H9 (cell line): ENCODE results near the gene DHDDS. TPM values are rescaled to one million over a fixed set of nuclear protein-coding genes. Genes with fewer than 3 reads are reported as not detected.
A peak's percentile ranks its signal among the peaks of the same experiment; 100 is the strongest.

ENCODE experiments used
- DNase-seq: peaks from one replicate; pipeline ENCODE4 v3.0.0-alpha.2; 2017
- H2AFZ ChIP-seq: one replicate; pipeline ENCODE4 v1.6.1; 2013; ENCODE audit warnings: mild to moderate bottlenecking, low read length, control low read depth, moderate library complexity
- H2AK5ac ChIP-seq: 2 replicates; pipeline ENCODE4 v1.6.1; 2013; ENCODE audit warnings: low read length, control low read depth, mixed read lengths; ENCODE audit not compliant: insufficient read length
- H2BK120ac ChIP-seq: one replicate; pipeline ENCODE4 v1.6.1; 2013; ENCODE audit warnings: low read depth, mild to moderate bottlenecking, low read length, control low read depth, inconsistent platforms; ENCODE audit not compliant: poor library complexity, severe bottlenecking
- H2BK12ac ChIP-seq: 2 replicates; pipeline ENCODE4 v1.6.1; 2013; ENCODE audit warnings: low read length, control low read depth, mixed read lengths, low read depth; ENCODE audit not compliant: insufficient read length
- H2BK15ac ChIP-seq: 2 replicates; pipeline ENCODE4 v1.6.1; 2013; ENCODE audit warnings: low read depth, low read length, control low read depth
- H2BK20ac ChIP-seq: one replicate; pipeline ENCODE4 v1.6.1; 2013; ENCODE audit warnings: low read depth, mild to moderate bottlenecking, low read length, control low read depth, inconsistent platforms; ENCODE audit not compliant: poor library complexity, severe bottlenecking
- H2BK5ac ChIP-seq: 2 replicates; pipeline ENCODE4 v1.6.1; 2013; ENCODE audit warnings: low read length, control low read depth, mixed read lengths; ENCODE audit not compliant: insufficient read length
- H3K14ac ChIP-seq: 2 replicates; pipeline ENCODE4 v1.6.1; 2013; ENCODE audit warnings: low read length, control low read depth; ENCODE audit not compliant: insufficient read depth
- H3K18ac ChIP-seq: 2 replicates; pipeline ENCODE4 v1.6.1; 2013; ENCODE audit warnings: low read depth, mild to moderate bottlenecking, mixed read lengths, low read length, control low read depth; ENCODE audit not compliant: insufficient read length
- H3K23ac ChIP-seq: 2 replicates; pipeline ENCODE4 v1.6.1; 2013; ENCODE audit warnings: low read length, control low read depth, mixed read lengths, low read depth; ENCODE audit not compliant: insufficient read length
- H3K23me2 ChIP-seq: 2 replicates; pipeline ENCODE4 v1.6.1; 2013; ENCODE audit warnings: low read depth, mild to moderate bottlenecking, mixed read lengths, low read length, control low read depth; ENCODE audit not compliant: insufficient read length, poor library complexity, severe bottlenecking
- H3K27ac ChIP-seq: 2 replicates; pipeline ENCODE4 v1.5.1; 2013; ENCODE audit warnings: low read length, control low read depth, mixed read lengths, low read depth; ENCODE audit not compliant: insufficient read length
- H3K27me3 ChIP-seq: 2 replicates; pipeline ENCODE4 v1.6.1; 2013; ENCODE audit warnings: low read length, control low read depth, inconsistent platforms; ENCODE audit not compliant: insufficient read depth
- H3K4ac ChIP-seq: 2 replicates; pipeline ENCODE4 v1.6.1; 2013; ENCODE audit warnings: low read depth, mild to moderate bottlenecking, control low read depth, inconsistent platforms, low read length, moderate library complexity
- H3K4me1 ChIP-seq: 2 replicates; pipeline ENCODE4 v1.6.1; 2013; ENCODE audit warnings: low read length, control low read depth, inconsistent platforms; ENCODE audit not compliant: insufficient read depth
- H3K4me2 ChIP-seq: 2 replicates; pipeline ENCODE4 v1.6.1; 2013; ENCODE audit warnings: low read length, control low read depth, mixed read lengths; ENCODE audit not compliant: insufficient read length, insufficient read depth
- H3K56ac ChIP-seq: 2 replicates; pipeline ENCODE4 v1.6.1; 2013; ENCODE audit warnings: low read depth, mild to moderate bottlenecking, mixed read lengths, low read length, control low read depth; ENCODE audit not compliant: insufficient read length
- H3K79me1 ChIP-seq: 2 replicates; pipeline ENCODE4 v1.6.1; 2013; ENCODE audit warnings: low read depth, mild to moderate bottlenecking, moderate library complexity, low read length, control low read depth, inconsistent platforms; ENCODE audit not compliant: insufficient read depth, poor library complexity, severe bottlenecking
- H3K79me2 ChIP-seq: 2 replicates; pipeline ENCODE4 v1.6.1; 2013; ENCODE audit warnings: low read length, control low read depth, inconsistent platforms; ENCODE audit not compliant: insufficient read depth
- H3K9ac ChIP-seq: 2 replicates; pipeline ENCODE4 v1.6.1; 2013; ENCODE audit warnings: low read length, control low read depth, mixed read lengths; ENCODE audit not compliant: insufficient read length; ENCODE audit errors: extremely low read depth
- H3K9me3 ChIP-seq: one replicate; pipeline ENCODE4 v1.6.1; 2013; ENCODE audit warnings: low read depth, low read length, inconsistent platforms; ENCODE audit not compliant: control insufficient read depth
- H3T11ph ChIP-seq: one replicate; pipeline ENCODE4 v1.6.1; 2013; ENCODE audit warnings: mild to moderate bottlenecking, low read length, control low read depth, inconsistent platforms
- H4K20me1 ChIP-seq: one replicate; pipeline ENCODE4 v1.6.1; 2013; ENCODE audit not compliant: control insufficient read depth, insufficient read length, insufficient read depth
- H4K5ac ChIP-seq: 2 replicates; pipeline ENCODE4 v1.6.1; 2013; ENCODE audit warnings: low read depth, mild to moderate bottlenecking, mixed read lengths, low read length, control low read depth; ENCODE audit not compliant: insufficient read length
- H4K8ac ChIP-seq: replicated peaks from 2 replicates; pipeline ENCODE4 v1.6.1; 2013; ENCODE audit warnings: low read length, control low read depth, mixed read lengths, low read depth; ENCODE audit not compliant: insufficient read length
- H4K91ac ChIP-seq: 2 replicates; pipeline ENCODE4 v1.6.1; 2013; ENCODE audit warnings: low read depth, mild to moderate bottlenecking, moderate library complexity, mixed read lengths, low read length, control low read depth; ENCODE audit not compliant: insufficient read length
- H3K27ac Mint-ChIP-seq, 3 experiments: 2 replicates in 2 of 3; 3 replicates in 1 of 3; pipeline ENCODE4 v1.8.0; 2020 to 2021; ENCODE audit warnings: mixed read lengths in 3 of 3, mild to moderate bottlenecking in 1 of 3, moderate library complexity in 1 of 3
- H3K27me3 Mint-ChIP-seq: 2 replicates; pipeline ENCODE4 v1.8.0; 2021; ENCODE audit warnings: low read depth, mild to moderate bottlenecking, moderate library complexity, mixed read lengths
- H3K36me3 Mint-ChIP-seq, 3 experiments: 2 replicates in 2 of 3; 3 replicates in 1 of 3; pipeline ENCODE4 v1.8.0; 2020 to 2021; ENCODE audit warnings: low read depth in 3 of 3, mixed read lengths in 3 of 3; ENCODE audit not compliant: insufficient read depth in 1 of 3
- H3K4me1 Mint-ChIP-seq, 2 experiments: 2 replicates each; pipeline ENCODE4 v1.8.0; 2020; ENCODE audit warnings: mixed read lengths in 2 of 2
- H3K4me3 Mint-ChIP-seq, 2 experiments: 2 replicates in 1 of 2; 3 replicates in 1 of 2; pipeline ENCODE4 v1.8.0; 2020 to 2021; ENCODE audit warnings: mild to moderate bottlenecking in 2 of 2, mixed read lengths in 2 of 2, moderate library complexity in 1 of 2
- H3K9me3 Mint-ChIP-seq, 2 experiments: 2 replicates in 1 of 2; 3 replicates in 1 of 2; pipeline ENCODE4 v1.8.0; 2020; ENCODE audit warnings: mild to moderate bottlenecking in 2 of 2, mixed read lengths in 2 of 2, moderate library complexity in 1 of 2
- CTCF ChIP-seq: fragments of 200-600 bp; sonication (generic); conservative IDR thresholded peaks from 3 replicates; pipeline ENCODE4 v1.8.0; 2021; ENCODE audit warnings: antibody characterized with exemption, mild to moderate bottlenecking
- WGBS: extraction: QIAGEN DNeasy Blood & Tissue Kit; methylation state at CpG from one replicate; pipeline ENCODE4 v1.1.7; 2013; ENCODE audit warnings: missing lambda C conversion rate, low lambda C conversion rate, mixed read lengths; ENCODE audit not compliant: insufficient read length; ENCODE audit errors: extremely low coverage; 5-methylcytosine and 5-hydroxymethylcytosine counted together
- total RNA-seq: library from RNA; stranded (reverse); gene quantifications from 2 replicates; pipeline ENCODE4 v1.2.1, GENCODE V29; 2021

The DHDDS gene
- total RNA-seq, 1 experiment from 2014 or later: 61.2 TPM

- Mint-ChIP-seq H3K36me3 (peaks cover 23 to 29% (median 29%) of the 10 kb centered on the region in 3 experiments), H3K27ac (peak overlapping the region; percentile 50 to 94 (median 63); a peak in 4 of 7 replicates), H3K27me3 (peaks cover 2% of the 10 kb centered on the region; the same call in 1 of the 2 replicates), H3K4me3 (peak overlapping the region; percentile 99), H3K9me3 (no peaks in the 10 kb centered on the region; a peak in 1 of 5 replicates), H3K4me1 (peaks cover 25 to 29% of the 10 kb centered on the region in 2 experiments)
- Histone ChIP-seq H3K9me3 (no peaks in the 10 kb centered on the region), H3K4me1 (peaks cover 6% of the 10 kb centered on the region), H3K56ac (no peak overlapping the region), H3K9ac (no peak overlapping the region), H3K4ac (no peak overlapping the region), H3K79me1 (no peaks in the 10 kb centered on the region), H2BK120ac (no peak overlapping the region), H3K27ac (no peak overlapping the region), H2AFZ (no peak overlapping the region), H3K79me2 (peaks cover 18% of the 10 kb centered on the region; the same call in 1 of the 2 replicates), H4K20me1 (no peaks in the 10 kb centered on the region), H3K14ac (no peak overlapping the region), H4K5ac (no peak overlapping the region), H3K18ac (no peak overlapping the region), H4K8ac (no peak overlapping the region), H3K23ac (no peak overlapping the region), H2AK5ac (no peak overlapping the region), H2BK15ac (no peak overlapping the region), H2BK20ac (no peak overlapping the region), H2BK12ac (no peak overlapping the region), H3K27me3 (no peaks in the 10 kb centered on the region), H3K4me2 (peak overlapping the region; percentile 89), H3K23me2 (peaks cover 43% of the 10 kb centered on the region), H3T11ph (no peak overlapping the region), H2BK5ac (no peak overlapping the region), H4K91ac (no peak overlapping the region)
- peak; percentile 89 for DNase-seq
- TF ChIP-seq CTCF: no peak
- WGBS: no CpG with 5 or more reads among the region's 12 CpGs
These were observed 23.5 kb upstream of the DHDDS start for GRCh38 chr1:26408604-26409003.
